ENCODE data around the gene DMTF1.
"Not testable (repeated sequence)": the region's sequence is repeated elsewhere in the genome, so short reads cannot be mapped to it uniquely, and the experiment has no call there.

DMTF1 gene

GRCh38 chr7:87225696-87226095 is 73.4 kb downstream of the DMTF1 start:
- DNase-seq: no peak

GRCh38 chr7:87226495-87226894 is 74.2 kb downstream of the DMTF1 start:
- DNase-seq: no peak

GRCh38 chr7:87231258-87231657 is 79.0 kb downstream of the DMTF1 start:
- no peak for DNase-seq

GRCh38 chr7:87231711-87232110 is 79.5 kb downstream of the DMTF1 start:
- no peak for DNase-seq

- DNase-seq: no peak
Measured at GRCh38 chr7:87234949-87235348, 82.7 kb downstream of the DMTF1 start.

- not testable (repeated sequence) for DNase-seq
Measured at GRCh38 chr7:87238464-87239051, 86.3 kb downstream of the DMTF1 start.

- DNase-seq: not testable (repeated sequence)
Measured at GRCh38 chr7:87245671-87246070, 93.4 kb downstream of the DMTF1 start.

Measured in NCI-H345 (cell line).